ENCODE data around the gene CPEB4.

DNA sequence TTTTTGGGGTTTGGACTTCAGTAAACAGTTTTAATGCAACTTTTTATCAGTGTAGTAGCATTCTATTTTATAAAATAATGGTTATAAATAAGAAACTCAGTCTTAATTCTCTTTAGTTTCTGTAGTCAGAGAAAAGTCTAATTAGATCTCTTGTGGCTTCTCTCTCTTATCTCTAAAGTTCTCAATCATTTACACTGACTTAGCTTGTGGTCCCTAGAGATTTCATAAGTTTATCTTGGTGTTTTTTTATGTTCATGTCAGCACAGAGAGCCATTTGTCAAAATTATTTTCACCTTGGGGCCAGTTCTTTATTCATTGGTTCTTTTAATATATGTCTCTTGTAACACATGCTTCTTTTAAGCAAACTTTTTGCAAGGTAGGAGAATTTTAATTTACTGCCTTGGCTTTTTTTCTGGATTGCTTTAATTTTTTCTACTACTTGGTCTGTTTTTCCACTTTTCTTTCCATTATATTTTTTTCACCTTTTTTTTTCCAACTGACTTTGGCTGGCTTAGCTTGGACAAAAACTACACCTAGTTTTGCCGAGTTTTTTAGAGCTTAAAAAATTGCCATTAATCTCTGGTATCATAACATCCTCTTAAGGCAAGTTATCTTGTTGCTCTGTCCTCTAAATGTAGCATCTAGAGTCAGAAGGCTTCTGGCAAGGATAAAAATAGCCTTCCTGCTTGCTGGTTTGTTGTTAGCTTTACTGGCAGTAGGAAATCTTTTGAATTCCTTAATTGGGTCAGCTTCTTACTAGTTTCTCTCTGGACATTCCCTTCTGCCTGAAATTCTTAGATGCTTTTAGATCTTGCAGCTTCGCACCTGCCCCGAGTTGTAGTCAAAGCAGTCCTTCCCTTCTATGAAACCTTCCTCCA lies 35.3 kb downstream of the CPEB4 start:
- TF ChIP-seq, protein P1, sequence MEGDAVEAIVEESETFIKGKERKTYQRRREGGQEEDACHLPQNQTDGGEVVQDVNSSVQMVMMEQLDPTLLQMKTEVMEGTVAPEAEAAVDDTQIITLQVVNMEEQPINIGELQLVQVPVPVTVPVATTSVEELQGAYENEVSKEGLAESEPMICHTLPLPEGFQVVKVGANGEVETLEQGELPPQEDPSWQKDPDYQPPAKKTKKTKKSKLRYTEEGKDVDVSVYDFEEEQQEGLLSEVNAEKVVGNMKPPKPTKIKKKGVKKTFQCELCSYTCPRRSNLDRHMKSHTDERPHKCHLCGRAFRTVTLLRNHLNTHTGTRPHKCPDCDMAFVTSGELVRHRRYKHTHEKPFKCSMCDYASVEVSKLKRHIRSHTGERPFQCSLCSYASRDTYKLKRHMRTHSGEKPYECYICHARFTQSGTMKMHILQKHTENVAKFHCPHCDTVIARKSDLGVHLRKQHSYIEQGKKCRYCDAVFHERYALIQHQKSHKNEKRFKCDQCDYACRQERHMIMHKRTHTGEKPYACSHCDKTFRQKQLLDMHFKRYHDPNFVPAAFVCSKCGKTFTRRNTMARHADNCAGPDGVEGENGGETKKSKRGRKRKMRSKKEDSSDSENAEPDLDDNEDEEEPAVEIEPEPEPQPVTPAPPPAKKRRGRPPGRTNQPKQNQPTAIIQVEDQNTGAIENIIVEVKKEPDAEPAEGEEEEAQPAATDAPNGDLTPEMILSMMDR (IDR thresholded peaks at IDR 0.05 in 2 of 3, conservative IDR thresholded peaks at IDR 0.05 in 1 of 3; ENCODE audit: control insufficient read depth in 2 of 3, extremely low read depth in 1 of 3, insufficient read depth in 1 of 3, low read depth in 3 of 3, low read length in 3 of 3), result no peak
- TF ChIP-seq, protein P2, sequence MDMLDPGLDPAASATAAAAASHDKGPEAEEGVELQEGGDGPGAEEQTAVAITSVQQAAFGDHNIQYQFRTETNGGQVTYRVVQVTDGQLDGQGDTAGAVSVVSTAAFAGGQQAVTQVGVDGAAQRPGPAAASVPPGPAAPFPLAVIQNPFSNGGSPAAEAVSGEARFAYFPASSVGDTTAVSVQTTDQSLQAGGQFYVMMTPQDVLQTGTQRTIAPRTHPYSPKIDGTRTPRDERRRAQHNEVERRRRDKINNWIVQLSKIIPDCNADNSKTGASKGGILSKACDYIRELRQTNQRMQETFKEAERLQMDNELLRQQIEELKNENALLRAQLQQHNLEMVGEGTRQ (IDR thresholded peaks at IDR 0.05; ENCODE audit: borderline replicate concordance, low read depth, low read length), result no peak
- TF ChIP-seq SMC3 (IDR thresholded peaks at IDR 0.05; ENCODE audit: borderline replicate concordance, low read length) (no peak), SPI1 (IDR thresholded peaks at IDR 0.05; ENCODE audit: borderline replicate concordance, insufficient read depth, low read depth, low read length) (no peak), MXI1 (IDR thresholded peaks at IDR 0.05; ENCODE audit: low read depth, low read length) (no peak)
